ENCODE data around the gene SEMA3B.

Gene SEMA3B

DNA sequence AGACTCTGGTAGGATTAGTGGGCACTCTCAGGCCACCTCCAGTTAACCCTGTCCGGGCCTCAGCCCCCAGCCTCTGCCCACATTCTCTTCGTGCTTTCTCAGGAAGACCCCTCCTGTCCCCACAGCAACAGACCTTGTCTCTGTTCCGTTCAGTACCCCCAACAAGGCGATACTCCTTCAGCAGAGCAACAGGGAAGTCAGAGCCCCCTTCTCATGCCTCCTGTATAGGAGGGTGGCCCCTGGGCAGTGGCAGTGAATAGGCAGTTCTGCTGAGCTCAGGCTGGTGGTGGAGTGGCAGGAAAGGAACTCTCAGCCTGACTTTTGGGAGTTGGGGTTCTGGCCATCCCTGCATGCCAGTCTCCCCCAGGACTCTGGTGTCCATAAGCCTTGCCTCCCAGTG, 513 bp downstream of the SEMA3B start:
- H3K27ac ChIP-seq (ENCODE audit: low read depth, low read length) = no peak overlapping the region
- peaks cover 12% of the 10 kb centered on the region for H3K4me1 ChIP-seq (ENCODE audit: control insufficient read depth, low read length)
- H3K4me2 ChIP-seq (ENCODE audit: low read length) = no peak overlapping the region
- H3K79me2 ChIP-seq (ENCODE audit: control insufficient read depth, low read length) = no peaks in the 10 kb centered on the region
- H3K4me3 ChIP-seq (ENCODE audit: low read length) = no peak overlapping the region
- H3K9me3 ChIP-seq (ENCODE audit: control insufficient read depth, insufficient read depth, low read length) = no peaks in the 10 kb centered on the region
- H3K27me3 ChIP-seq (ENCODE audit: control insufficient read depth, low read length) = peaks cover 50% of the 10 kb centered on the region
- H3K9me2 ChIP-seq (replicated peaks; ENCODE audit: control insufficient read depth, low read length) = no peaks in the 10 kb centered on the region
- H3F3A ChIP-seq (ENCODE audit: control insufficient read depth, insufficient read depth) = no peaks in the 10 kb centered on the region
- H3K36me3 ChIP-seq (ENCODE audit: control insufficient read depth, low read length) = no peaks in the 10 kb centered on the region
- TF ChIP-seq, protein P1, sequence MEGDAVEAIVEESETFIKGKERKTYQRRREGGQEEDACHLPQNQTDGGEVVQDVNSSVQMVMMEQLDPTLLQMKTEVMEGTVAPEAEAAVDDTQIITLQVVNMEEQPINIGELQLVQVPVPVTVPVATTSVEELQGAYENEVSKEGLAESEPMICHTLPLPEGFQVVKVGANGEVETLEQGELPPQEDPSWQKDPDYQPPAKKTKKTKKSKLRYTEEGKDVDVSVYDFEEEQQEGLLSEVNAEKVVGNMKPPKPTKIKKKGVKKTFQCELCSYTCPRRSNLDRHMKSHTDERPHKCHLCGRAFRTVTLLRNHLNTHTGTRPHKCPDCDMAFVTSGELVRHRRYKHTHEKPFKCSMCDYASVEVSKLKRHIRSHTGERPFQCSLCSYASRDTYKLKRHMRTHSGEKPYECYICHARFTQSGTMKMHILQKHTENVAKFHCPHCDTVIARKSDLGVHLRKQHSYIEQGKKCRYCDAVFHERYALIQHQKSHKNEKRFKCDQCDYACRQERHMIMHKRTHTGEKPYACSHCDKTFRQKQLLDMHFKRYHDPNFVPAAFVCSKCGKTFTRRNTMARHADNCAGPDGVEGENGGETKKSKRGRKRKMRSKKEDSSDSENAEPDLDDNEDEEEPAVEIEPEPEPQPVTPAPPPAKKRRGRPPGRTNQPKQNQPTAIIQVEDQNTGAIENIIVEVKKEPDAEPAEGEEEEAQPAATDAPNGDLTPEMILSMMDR (IDR thresholded peaks at IDR 0.05; ENCODE audit: low read depth, low read length, poor library complexity, severe bottlenecking) = no peak
- TF ChIP-seq EZH2phosphoT487 (IDR thresholded peaks at IDR 0.05; ENCODE audit: borderline replicate concordance, low read length) = no peak
- H4K20me1 ChIP-seq (ENCODE audit: control insufficient read depth, insufficient read depth, low read depth, low read length) = no peaks in the 10 kb centered on the region

DNA sequence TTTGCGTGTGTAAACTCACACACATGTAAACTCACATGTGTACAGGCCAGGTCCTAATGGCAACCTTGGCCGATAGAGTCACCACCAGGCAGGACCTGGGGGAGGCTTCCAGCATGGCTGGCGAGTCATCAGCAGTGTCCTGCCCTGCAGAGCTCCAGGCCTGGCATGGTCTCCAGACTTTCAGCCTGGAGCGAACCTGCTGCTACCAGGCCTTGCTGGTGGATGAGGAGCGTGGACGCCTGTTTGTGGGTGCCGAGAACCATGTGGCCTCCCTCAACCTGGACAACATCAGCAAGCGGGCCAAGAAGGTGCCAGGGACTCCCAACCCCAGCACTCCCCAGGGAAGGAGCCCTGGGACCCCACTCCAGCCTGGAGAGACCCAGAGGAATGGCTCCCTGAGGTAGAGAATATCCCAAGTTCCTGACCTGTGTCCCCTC, 1.0 kb downstream of the SEMA3B start:
- no peaks in the 10 kb centered on the region for H3F3A ChIP-seq (ENCODE audit: control insufficient read depth, insufficient read depth)
- H4K20me1 ChIP-seq (ENCODE audit: control insufficient read depth, insufficient read depth, low read depth, low read length) = no peaks in the 10 kb centered on the region
- peaks cover 13% of the 10 kb centered on the region for H3K4me1 ChIP-seq (ENCODE audit: control insufficient read depth, low read length)
- no peak overlapping the region for H3K4me3 ChIP-seq (ENCODE audit: low read length)
- no peaks in the 10 kb centered on the region for H3K9me2 ChIP-seq (replicated peaks; ENCODE audit: control insufficient read depth, low read length)
- H3K79me2 ChIP-seq (ENCODE audit: control insufficient read depth, low read length) = no peaks in the 10 kb centered on the region
- peaks cover 55% of the 10 kb centered on the region for H3K27me3 ChIP-seq (ENCODE audit: control insufficient read depth, low read length)
- no peak overlapping the region for H3K4me2 ChIP-seq (ENCODE audit: low read length)
- TF ChIP-seq EZH2phosphoT487 (IDR thresholded peaks at IDR 0.05; ENCODE audit: borderline replicate concordance, low read length) = no peak
- TF ChIP-seq, protein P1 (IDR thresholded peaks at IDR 0.05; ENCODE audit: low read depth, low read length, poor library complexity, severe bottlenecking) = no peak
- no peaks in the 10 kb centered on the region for H3K9me3 ChIP-seq (ENCODE audit: control insufficient read depth, insufficient read depth, low read length)
- H3K27ac ChIP-seq (ENCODE audit: low read depth, low read length) = no peak overlapping the region
- H3K36me3 ChIP-seq (ENCODE audit: control insufficient read depth, low read length) = no peaks in the 10 kb centered on the region

DNA sequence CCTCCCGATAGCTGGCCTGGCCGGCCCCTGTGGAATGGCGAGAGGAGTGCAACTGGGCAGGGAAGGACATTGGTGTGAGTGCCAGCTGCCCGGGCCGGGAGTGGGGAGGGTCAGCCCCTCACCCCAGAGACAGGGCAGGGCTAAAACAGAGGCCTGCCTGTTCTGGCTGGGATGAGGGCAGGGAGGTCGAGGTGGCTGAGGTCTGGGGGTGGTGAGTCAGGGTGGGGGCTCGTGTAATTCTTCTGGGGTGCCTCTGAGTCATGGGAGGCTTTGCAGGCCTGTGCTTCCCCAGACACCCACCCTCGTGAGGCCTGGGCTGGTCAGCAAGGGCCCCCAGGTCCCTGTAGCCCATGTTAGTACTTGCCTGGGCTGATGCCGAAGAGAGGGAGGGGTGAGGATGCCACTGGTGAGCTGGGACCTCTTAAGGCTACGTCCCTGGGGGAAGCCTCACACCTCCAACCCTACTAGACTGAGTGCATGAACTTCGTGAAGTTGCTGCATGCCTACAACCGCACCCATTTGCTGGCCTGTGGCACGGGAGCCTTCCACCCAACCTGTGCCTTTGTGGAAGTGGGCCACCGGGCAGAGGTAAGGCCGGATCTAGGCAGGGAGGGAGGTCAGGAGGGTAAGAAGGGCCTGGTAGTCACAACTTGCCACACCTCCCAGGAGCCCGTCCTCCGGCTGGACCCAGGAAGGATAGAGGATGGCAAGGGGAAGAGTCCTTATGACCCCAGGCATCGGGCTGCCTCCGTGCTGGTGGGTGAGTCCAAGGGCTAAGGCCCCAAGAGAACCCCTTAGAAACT, 1.7 kb downstream of the SEMA3B start:
- H3K27ac ChIP-seq (ENCODE audit: low read depth, low read length) = no peak overlapping the region
- no peak overlapping the region for H3K4me2 ChIP-seq (ENCODE audit: low read length)
- no peaks in the 10 kb centered on the region for H3K9me2 ChIP-seq (replicated peaks; ENCODE audit: control insufficient read depth, low read length)
- no peaks in the 10 kb centered on the region for H3K9me3 ChIP-seq (ENCODE audit: control insufficient read depth, insufficient read depth, low read length)
- H3K27me3 ChIP-seq (ENCODE audit: control insufficient read depth, low read length) = peaks cover 62% of the 10 kb centered on the region
- H3K4me1 ChIP-seq (ENCODE audit: control insufficient read depth, low read length) = peaks cover 13% of the 10 kb centered on the region
- H3K4me3 ChIP-seq (ENCODE audit: low read length) = no peak overlapping the region
- no peaks in the 10 kb centered on the region for H3K79me2 ChIP-seq (ENCODE audit: control insufficient read depth, low read length)
- no peaks in the 10 kb centered on the region for H3F3A ChIP-seq (ENCODE audit: control insufficient read depth, insufficient read depth)
- no peaks in the 10 kb centered on the region for H4K20me1 ChIP-seq (ENCODE audit: control insufficient read depth, insufficient read depth, low read depth, low read length)
- no peaks in the 10 kb centered on the region for H3K36me3 ChIP-seq (ENCODE audit: control insufficient read depth, low read length)
- TF ChIP-seq EZH2phosphoT487 (IDR thresholded peaks at IDR 0.05; ENCODE audit: borderline replicate concordance, low read length) = no peak
- TF ChIP-seq, protein P1 (IDR thresholded peaks at IDR 0.05; ENCODE audit: low read depth, low read length, poor library complexity, severe bottlenecking) = no peak
